ENCODE measurements around the gene CLCN3. TPM values are rescaled to one million over a fixed set of nuclear protein-coding genes. Genes with fewer than 3 reads are reported as not detected.
"Not testable (repeated sequence)": the region's sequence is repeated elsewhere in the genome, so short reads cannot be mapped to it uniquely, and the experiment has no call there.

Gene CLCN3
- total RNA-seq, 1 experiment from 2014 or later, result 17.5 TPM

- not testable (repeated sequence) for DNase-seq (ENCODE audit: low spot score)
These were observed 151.2 kb downstream of the CLCN3 start for GRCh38 chr4:169771556-169772080.

Other genes starting within 250 kb of the CLCN3 start
- 0.55 and 1.4 TPM in 2 replicates for gene NEK1, start 8.0 kb upstream of the CLCN3 start, total RNA-seq (2014; rRNA removed; shearing (Covaris generic))
- gene HPF1, start 137.4 kb downstream of the CLCN3 start, total RNA-seq (2014; rRNA removed; shearing (Covaris generic)), result 3.7 and 6.5 TPM in 2 replicates

Data from HT-29 (cell line).